IMR-90 (cell line): ENCODE data around the gene FKBP11. TPM values are rescaled to one million over a fixed set of nuclear protein-coding genes. Genes with fewer than 3 reads are reported as not detected.

Experiments used
- ATAC-seq: fragments of 200-7000 bp; cut with Tn5 transposase; 2 replicates; pipeline ENCODE4 v1.9.1; 2020; ENCODE audit warnings: low read depth, mild to moderate bottlenecking, moderate library complexity
- Bru-seq: library from RNA; stranded (reverse); fragments of 400-500 nt; gene quantifications from one replicate; lab custom pipeline; 2021; lab: Mats Ljungman, UMichigan
- BruChase-seq, 2 experiments: library from RNA; stranded (reverse); fragments of 400-500 nt; gene quantifications; one replicate each; lab custom pipeline; 2021; lab: Mats Ljungman, UMichigan
- BruUV-seq: library from RNA; stranded (reverse); fragments of 400-500 nt; replicated peaks from 2 replicates; lab custom pipeline; 2021; lab: Mats Ljungman, UMichigan
- CTCF ChIA-PET: fragments of 300-600 bp; formaldehyde crosslinking; extraction: SDS; loops from one replicate; lab custom pipeline; 2021; ENCODE audit warnings: antibody characterized with exemption; lab: Yijun Ruan, JAX
- POLR2A ChIA-PET: fragments of 300-600 bp; sonication (Branson Sonifier 250); formaldehyde crosslinking; loops from one replicate; lab custom pipeline; 2022; ENCODE audit warnings: antibody characterized with exemption; ENCODE audit not compliant: unreplicated experiment; lab: Charles Lee
- DNase-seq: peaks from one replicate; pipeline ENCODE4 v3.0.0; 2013
- H2AFZ ChIP-seq: replicated peaks from 2 replicates; pipeline ENCODE3; 2013; ENCODE audit warnings: low read length, mild to moderate bottlenecking; ENCODE audit not compliant: poor library complexity
- H2AK5ac ChIP-seq: 2 replicates; pipeline ENCODE4 v1.6.1; 2013; ENCODE audit warnings: low read depth, low read length, inconsistent platforms
- H2AK9ac ChIP-seq: replicated peaks from 2 replicates; pipeline ENCODE3; 2013; ENCODE audit warnings: mild to moderate bottlenecking, low read depth, low read length, moderate library complexity; ENCODE audit not compliant: poor library complexity
- H2BK120ac ChIP-seq: 2 replicates; pipeline ENCODE4 v1.6.1; 2013; ENCODE audit warnings: low read depth, low read length, inconsistent platforms
- H2BK15ac ChIP-seq: 3 replicates; pipeline ENCODE4 v1.6.1; 2013; ENCODE audit warnings: low read depth, low read length, inconsistent platforms
- H2BK20ac ChIP-seq: 2 replicates; pipeline ENCODE4 v1.6.1; 2013; ENCODE audit warnings: low read depth, mild to moderate bottlenecking, inconsistent platforms, low read length, moderate library complexity
- H2BK5ac ChIP-seq: 2 replicates; pipeline ENCODE4 v1.6.1; 2013; ENCODE audit warnings: mild to moderate bottlenecking, low read depth, low read length, inconsistent platforms; ENCODE audit not compliant: poor library complexity, severe bottlenecking
- H3K14ac ChIP-seq: replicated peaks from 2 replicates; pipeline ENCODE4 v1.6.1; 2013; ENCODE audit warnings: low read depth, low read length, inconsistent platforms
- H3K18ac ChIP-seq: 2 replicates; pipeline ENCODE4 v1.6.1; 2013; ENCODE audit warnings: low read depth, low read length, control low read depth
- H3K23ac ChIP-seq: 2 replicates; pipeline ENCODE4 v1.6.1; 2013; ENCODE audit warnings: low read depth, low read length, inconsistent platforms
- H3K27ac ChIP-seq: 2 replicates; pipeline ENCODE4 v1.5.1; 2013; ENCODE audit warnings: mild to moderate bottlenecking, control low read depth, low read length; ENCODE audit not compliant: insufficient read depth
- H3K27me3 ChIP-seq: 2 replicates; pipeline ENCODE4 v1.6.1; 2013; ENCODE audit warnings: low read length; ENCODE audit not compliant: control insufficient read depth, insufficient read depth
- H3K36me3 ChIP-seq: 2 replicates; pipeline ENCODE4 v1.6.1; 2013; ENCODE audit warnings: low read length, mixed read lengths; ENCODE audit not compliant: control insufficient read depth, insufficient read depth
- H3K4ac ChIP-seq: 2 replicates; pipeline ENCODE4 v1.6.1; 2013; ENCODE audit warnings: low read depth, low read length, inconsistent platforms
- H3K4me1 ChIP-seq: 2 replicates; pipeline ENCODE4 v1.6.1; 2013; ENCODE audit warnings: low read length, mixed read lengths; ENCODE audit not compliant: control insufficient read depth, insufficient read depth
- H3K4me2 ChIP-seq: 2 replicates; pipeline ENCODE4 v1.6.1; 2013; ENCODE audit warnings: low read depth, mild to moderate bottlenecking, control low read depth, low read length, moderate library complexity
- H3K4me3 ChIP-seq: 2 replicates; pipeline ENCODE4 v1.5.1; 2013; ENCODE audit warnings: low read depth, mild to moderate bottlenecking, control low read depth, low read length, moderate library complexity; ENCODE audit not compliant: insufficient read depth
- H3K56ac ChIP-seq: 2 replicates; pipeline ENCODE4 v1.6.1; 2013; ENCODE audit warnings: low read length, inconsistent platforms; ENCODE audit not compliant: insufficient read depth; ENCODE audit errors: extremely low read depth
- H3K79me1 ChIP-seq, 2 experiments: 2 replicates each; pipeline ENCODE4 v1.6.1; 2013; ENCODE audit warnings: low read length in 2 of 2, inconsistent platforms in 1 of 2, low read depth in 1 of 2
- H3K9ac ChIP-seq: 2 replicates; pipeline ENCODE4 v1.6.1; 2013; ENCODE audit warnings: low read depth, low read length, control low read depth
- H3K9me1 ChIP-seq: 2 replicates; pipeline ENCODE4 v1.6.1; 2013; ENCODE audit warnings: low read length, inconsistent platforms; ENCODE audit not compliant: insufficient read depth
- H3K9me3 ChIP-seq: 2 replicates; pipeline ENCODE4 v1.6.1; 2013; ENCODE audit warnings: low read length; ENCODE audit not compliant: control insufficient read depth, insufficient read depth
- H4K20me1 ChIP-seq: 2 replicates; pipeline ENCODE4 v1.6.1; 2013; ENCODE audit warnings: low read length, inconsistent platforms; ENCODE audit not compliant: insufficient read depth
- H4K5ac ChIP-seq: 2 replicates; pipeline ENCODE4 v1.6.1; 2013; ENCODE audit warnings: mild to moderate bottlenecking, low read depth, low read length, control low read depth
- H4K8ac ChIP-seq, 2 experiments: 2 replicates each; pipeline ENCODE4 v1.6.1; 2013; ENCODE audit warnings: low read depth in 2 of 2, low read length in 2 of 2, control low read depth in 1 of 2, inconsistent platforms in 1 of 2
- H4K91ac ChIP-seq: 2 replicates; pipeline ENCODE4 v1.6.1; 2013; ENCODE audit warnings: low read depth, low read length, inconsistent platforms; ENCODE audit not compliant: insufficient read depth
- ELK1 ChIP-seq: fragments of 150-350 bp; IDR thresholded peaks from 2 replicates; pipeline ENCODE4 v1.6.1; 2016; ENCODE audit warnings: low read depth, mild to moderate bottlenecking, low read length, moderate library complexity, borderline replicate concordance
- MAFK ChIP-seq: IDR thresholded peaks from 2 replicates; pipeline ENCODE4 v1.6.1; 2012; ENCODE audit warnings: low read depth, low read length, improper control_type of control experiment
- POLR2A ChIP-seq: IDR thresholded peaks from 2 replicates; pipeline ENCODE4 v1.6.1; 2012; ENCODE audit warnings: mild to moderate bottlenecking, low read depth, low read length
- WGBS, 2 experiments: methylation state at CpG; one replicate each; pipeline versions ENCODE4 v1.1.5 to v1.1.7; 2013; ENCODE audit warnings: missing lambda C conversion rate in 2 of 2; ENCODE audit not compliant: insufficient read length in 1 of 2; ENCODE audit errors: extremely low coverage in 2 of 2; 5-methylcytosine and 5-hydroxymethylcytosine counted together
- dilution Hi-C: fragments of 300-500 bp; cut with HindIII; formaldehyde crosslinking; loops from one replicate; pipeline ENCODE4 v1.14.3; 2018; ENCODE audit warnings: low sequenced_read_pairs; ENCODE audit not compliant: unreplicated experiment
- in situ Hi-C: fragments of 300-500 bp; cut with MboI; formaldehyde crosslinking; loops from 3 replicates; pipeline ENCODE4 v1.14.3; 2019; ENCODE audit warnings: low sequenced_read_pairs, inconsistent platforms, mixed read lengths
- intact Hi-C: fragments of 100-400 bp; cut with micrococcal nuclease; formaldehyde crosslinking; loops from 2 replicates; pipeline ENCODE4 v1.10.0; 2022
- long read RNA-seq: library from polyadenylated mRNA; unstranded; transcript quantifications from one replicate; pipeline ENCODE4 v2.0.0, GENCODE V29; 2021; ENCODE audit not compliant: unreplicated experiment
- polyA plus RNA-seq, 3 experiments: library from polyadenylated mRNA; depleted of rRNA; stranded (reverse); fragments of >200 nt; gene quantifications; 2 replicates each; pipeline ENCODE4 v1.2.3, GENCODE V29; 2012; ENCODE audit warnings: low replicate concordance in 1 of 3
- total RNA-seq: library from RNA; depleted of rRNA; stranded (reverse); fragments of >200 nt; gene quantifications from 2 replicates; pipeline ENCODE4 v1.2.3, GENCODE V29; 2012; rRNA removed

The FKBP11 gene
- total RNA-seq (4.7 and 5.0 TPM in 2 replicates), polyA plus RNA-seq (2012; rRNA removed) (40.0 and 44.1 TPM in 2 replicates), Bru-seq, nascent RNA (percentile 93 among the genes with signal in this experiment), BruChase-seq, experiment 1, labeled RNA remaining after a 6-hour chase (percentile 99 among the genes with signal in this experiment), BruChase-seq, experiment 2, labeled RNA remaining after a 2-hour chase (percentile 99 among the genes with signal in this experiment)
- 24.1 and 44.7 TPM in 2 replicates for polyA plus RNA-seq (2012; cell fraction: cytosol; rRNA removed)
- 111 and 137 TPM in 2 replicates for polyA plus RNA-seq (2012; cell fraction: nucleus; rRNA removed; ENCODE audit: low replicate concordance)
- long read RNA-seq, full-length matches to known transcripts, result 41 of 43 reads
- long read RNA-seq, partial matches to known transcripts, result 0 of 43 reads
- long read RNA-seq, other reads (novel, unspliced or antisense), result 2 of 43 reads

- peak within 1 kb of the TSS; percentile 94 for H2AK9ac ChIP-seq
Measured at GRCh38 chr12:48925304-48926011, at the start of gene FKBP11. Gene FKBP11, minus strand, starts transcription at chr12:48925492. Its CDS starts 64 bp downstream, at chr12:48925428.

More at GRCh38 chr12:48925304-48926011, at the start of gene FKBP11:
- H3K27me3 ChIP-seq, result no peaks in the 10 kb centered on the region
- BruUV-seq, result no TSS peak
- peak within 1 kb of the TSS; percentile 77 for H2BK15ac ChIP-seq
- H2BK5ac ChIP-seq, result peak within 1 kb of the TSS; percentile 27
- H4K8ac ChIP-seq, result peak within 1 kb of the TSS; percentile 8 to 93; a peak in 3 of 4 replicates
- ChIA-PET POLR2A (no interaction called here), CTCF (interaction anchor here (1.3 to 1.4 kb wide), 2 partner anchors 11 to 13 kb away, joined by 3 to 4 read pairs; no protein-coding TSS in a partner anchor)
- H3K18ac ChIP-seq, result peak within 1 kb of the TSS; percentile 86
- ATAC-seq (peak; percentile 80), DNase-seq (peak; percentile 26)
- peak within 1 kb of the TSS; percentile 98 for H2AK5ac ChIP-seq
- peaks cover 11 to 47% of the 10 kb centered on the region in 2 experiments; a peak in 3 of 4 replicates for H3K79me1 ChIP-seq
- peaks cover 34% of the 10 kb centered on the region for H4K20me1 ChIP-seq
- H3K4me1 ChIP-seq, result peaks cover 27% of the 10 kb centered on the region
- peak within 1 kb of the TSS; percentile 96 for H3K14ac ChIP-seq
- H3K4ac ChIP-seq, result peak within 1 kb of the TSS; percentile 96
- H4K91ac ChIP-seq, result peak within 1 kb of the TSS; percentile 83
- peak within 1 kb of the TSS; percentile 67 for H2BK20ac ChIP-seq
- H3K9me3 ChIP-seq, result no peaks in the 10 kb centered on the region
- peak within 1 kb of the TSS; percentile 90 for H2AFZ ChIP-seq
- H3K27ac ChIP-seq, result peak within 1 kb of the TSS; percentile 56
- H3K56ac ChIP-seq, result peak within 1 kb of the TSS; percentile 79
- in situ Hi-C loops, result no loop called here
- intact Hi-C loops, result loop anchor here (2.0 to 5.0 kb wide), 2 partner anchors 31 to 33 kb away; partner anchors contain the start of gene ARF3
- peak within 1 kb of the TSS; percentile 100 for H3K4me2 ChIP-seq
- peak within 1 kb of the TSS; percentile 54 for H2BK120ac ChIP-seq
- TF ChIP-seq MAFK (no peak), ELK1 (no peak), POLR2A (peak; percentile 29; the same call in 1 of the 2 replicates)
- peak within 1 kb of the TSS; percentile 70 for H4K5ac ChIP-seq
- H3K9me1 ChIP-seq, result peaks cover 34% of the 10 kb centered on the region
- H3K23ac ChIP-seq, result peak within 1 kb of the TSS; percentile 97
- H3K36me3 ChIP-seq, result peaks cover 16% of the 10 kb centered on the region
- dilution Hi-C loops, result no loop called here
- H3K9ac ChIP-seq, result peak within 1 kb of the TSS; percentile 82
- peak within 1 kb of the TSS; percentile 90 for H3K4me3 ChIP-seq
- 13% methylated on average over 18 of the region's 38 CpGs; no CpG with 5 or more reads in 1 of the 2 experiments for WGBS, 2 experiments
